ENCODE data around the gene PPP1R13L.
A peak's percentile ranks its signal among the peaks of the same experiment; 100 is the strongest.

GRCh38 chr19:45424191-45425058, 19.6 kb upstream of the PPP1R13L start:
- no peak for TF ChIP-seq SUZ12 (IDR thresholded peaks at IDR 0.05)
- TF ChIP-seq FOXA1 (IDR thresholded peaks at IDR 0.05) = no peak
- TF ChIP-seq SP1 (IDR thresholded peaks at IDR 0.05) = no peak
- TF ChIP-seq HDGF (IDR thresholded peaks at IDR 0.05; ENCODE audit: borderline replicate concordance) = no peak
- no peak for TF ChIP-seq ELF4 (IDR thresholded peaks at IDR 0.05)
- no peak for TF ChIP-seq FOXK2 (IDR thresholded peaks at IDR 0.05)
- TF ChIP-seq TARDBP (IDR thresholded peaks at IDR 0.05) = 0 out of 2 replicates have a peak, but pooled peaks have one; percentile 18
- no peak for TF ChIP-seq CTBP1 (IDR thresholded peaks at IDR 0.05; ENCODE audit: borderline replicate concordance)
- no peak for TF ChIP-seq ARNT (IDR thresholded peaks at IDR 0.05)
- TF ChIP-seq ZNF384 (IDR thresholded peaks at IDR 0.05) = peak; percentile 86
- TF ChIP-seq L3MBTL2 (conservative IDR thresholded peaks at IDR 0.05) = peak; percentile 57; the same call in 1 of the 2 replicates
